ENCODE data around the gene CYP4F2. TPM values are rescaled to one million over a fixed set of nuclear protein-coding genes. Genes with fewer than 3 reads are reported as not detected.

CYP4F2 gene
- polyA plus RNA-seq, 1 of the 3 experiments (the other 2 are of a cell fraction) = not detected

DNA sequence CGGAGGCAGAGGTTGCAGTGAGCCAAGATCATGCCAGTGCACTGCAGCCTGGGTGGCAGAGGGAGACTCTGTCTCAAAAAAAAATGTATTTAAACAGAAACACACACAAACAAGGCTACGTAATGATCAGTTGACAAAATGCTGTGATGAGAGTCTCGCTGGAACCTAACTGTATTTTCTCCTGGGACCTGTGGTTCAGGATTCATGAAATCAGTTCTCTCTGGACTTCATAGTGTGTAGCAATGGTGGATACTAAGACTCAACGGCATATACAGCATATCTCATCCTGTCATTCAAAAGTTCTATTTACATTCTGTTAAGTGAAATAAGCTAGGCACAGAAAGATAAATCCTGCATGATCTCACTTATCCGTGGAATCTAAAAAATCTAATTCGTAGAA lies 37.4 kb downstream of the CYP4F2 start:
- Histone ChIP-seq H2AFZ (ENCODE audit: low read depth) (no peak overlapping the region), H3K4me3 (ENCODE audit: low read depth in 2 of 2, low read length in 1 of 2) (no peak overlapping the region), H3K4me2 (no peak overlapping the region), H3K36me3 (replicated peaks in 1 of 2; ENCODE audit: control insufficient read depth in 1 of 2, insufficient read depth in 2 of 2, low read length in 1 of 2) (no peaks in the 10 kb centered on the region), H4K20me1 (ENCODE audit: insufficient read depth) (no peaks in the 10 kb centered on the region), H3K9ac (no peak overlapping the region), H3F3A (replicated peaks; ENCODE audit: insufficient read depth) (no peaks in the 10 kb centered on the region), H3K79me2 (ENCODE audit: insufficient read depth) (no peaks in the 10 kb centered on the region), H3K9me2 (no peaks in the 10 kb centered on the region), H3K9me3 (no peaks in the 10 kb centered on the region), H3K27me3 (ENCODE audit: insufficient read depth) (peaks cover 55% of the 10 kb centered on the region), H3K27ac (ENCODE audit: low read depth in 2 of 2, low read length in 1 of 2) (no peak overlapping the region), H3K4me1 (ENCODE audit: control insufficient read depth in 1 of 2, insufficient read depth in 2 of 2, low read depth in 1 of 2, low read length in 1 of 2) (no peaks in the 10 kb centered on the region)
- 5% methylated on average over 6 of the region's 6 CpGs for WGBS (ENCODE audit: low lambda C conversion rate)
- ChIA-PET POLR2A (no interaction called here), CTCF (no interaction called here)
- no peak for DNase-seq
- no peak for TF ChIP-seq RAD21 (IDR thresholded peaks at IDR 0.05; ENCODE audit: low read length)
- TF ChIP-seq, protein P1, sequence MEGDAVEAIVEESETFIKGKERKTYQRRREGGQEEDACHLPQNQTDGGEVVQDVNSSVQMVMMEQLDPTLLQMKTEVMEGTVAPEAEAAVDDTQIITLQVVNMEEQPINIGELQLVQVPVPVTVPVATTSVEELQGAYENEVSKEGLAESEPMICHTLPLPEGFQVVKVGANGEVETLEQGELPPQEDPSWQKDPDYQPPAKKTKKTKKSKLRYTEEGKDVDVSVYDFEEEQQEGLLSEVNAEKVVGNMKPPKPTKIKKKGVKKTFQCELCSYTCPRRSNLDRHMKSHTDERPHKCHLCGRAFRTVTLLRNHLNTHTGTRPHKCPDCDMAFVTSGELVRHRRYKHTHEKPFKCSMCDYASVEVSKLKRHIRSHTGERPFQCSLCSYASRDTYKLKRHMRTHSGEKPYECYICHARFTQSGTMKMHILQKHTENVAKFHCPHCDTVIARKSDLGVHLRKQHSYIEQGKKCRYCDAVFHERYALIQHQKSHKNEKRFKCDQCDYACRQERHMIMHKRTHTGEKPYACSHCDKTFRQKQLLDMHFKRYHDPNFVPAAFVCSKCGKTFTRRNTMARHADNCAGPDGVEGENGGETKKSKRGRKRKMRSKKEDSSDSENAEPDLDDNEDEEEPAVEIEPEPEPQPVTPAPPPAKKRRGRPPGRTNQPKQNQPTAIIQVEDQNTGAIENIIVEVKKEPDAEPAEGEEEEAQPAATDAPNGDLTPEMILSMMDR (IDR thresholded peaks at IDR 0.05) = no peak

DNA sequence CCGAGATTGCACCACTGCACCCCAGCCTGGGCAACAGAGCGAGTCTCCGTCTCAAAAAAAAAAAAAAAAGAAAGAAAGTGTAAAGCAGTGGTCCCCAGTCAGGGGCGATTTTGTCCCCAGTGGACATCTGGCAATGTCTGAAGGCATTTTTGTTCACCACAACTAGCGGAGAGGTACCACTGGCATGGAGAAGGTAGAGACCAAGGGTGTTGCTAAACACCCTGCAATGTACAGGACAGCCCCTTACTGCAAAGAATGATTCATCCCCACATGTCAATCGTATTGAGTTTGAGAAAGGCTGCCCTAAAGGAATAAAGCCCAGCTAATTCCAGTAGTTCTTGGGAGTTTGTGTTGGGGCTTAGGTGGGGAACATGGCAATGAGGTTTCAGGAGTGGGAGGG lies 38.7 kb downstream of the CYP4F2 start:
- Histone ChIP-seq H3K4me1 (ENCODE audit: control insufficient read depth in 1 of 2, insufficient read depth in 2 of 2, low read depth in 1 of 2, low read length in 1 of 2) (no peaks in the 10 kb centered on the region), H3F3A (replicated peaks; ENCODE audit: insufficient read depth) (no peaks in the 10 kb centered on the region), H3K27ac (ENCODE audit: low read depth in 2 of 2, low read length in 1 of 2) (no peak overlapping the region), H3K4me2 (no peak overlapping the region), H3K36me3 (replicated peaks in 1 of 2; ENCODE audit: control insufficient read depth in 1 of 2, insufficient read depth in 2 of 2, low read length in 1 of 2) (no peaks in the 10 kb centered on the region), H3K9me3 (no peaks in the 10 kb centered on the region), H3K4me3 (ENCODE audit: low read depth in 2 of 2, low read length in 1 of 2) (no peak overlapping the region), H2AFZ (ENCODE audit: low read depth) (no peak overlapping the region), H3K9me2 (no peaks in the 10 kb centered on the region), H3K79me2 (ENCODE audit: insufficient read depth) (no peaks in the 10 kb centered on the region), H4K20me1 (ENCODE audit: insufficient read depth) (no peaks in the 10 kb centered on the region), H3K9ac (no peak overlapping the region), H3K27me3 (ENCODE audit: insufficient read depth) (peaks cover 43% of the 10 kb centered on the region)
- WGBS (ENCODE audit: low lambda C conversion rate) = 14% methylated on average over 6 of the region's 6 CpGs
- TF ChIP-seq SIN3A (IDR thresholded peaks at IDR 0.05; ENCODE audit: borderline replicate concordance, low read depth, low read length) (no peak), FOXJ3 (CRISPR knock-in tag; IDR thresholded peaks at IDR 0.05) (no peak), TEAD4 (IDR thresholded peaks at IDR 0.05; ENCODE audit: borderline replicate concordance, insufficient read depth) (no peak), TAF1 (IDR thresholded peaks at IDR 0.05; ENCODE audit: borderline replicate concordance, low read depth, low read length) (no peak), GATA2 (CRISPR knock-in tag; IDR thresholded peaks at IDR 0.05) (no peak), ELF1 (IDR thresholded peaks at IDR 0.05) (no peak), RCOR1 (IDR thresholded peaks at IDR 0.05; ENCODE audit: low read length) (no peak), JUND (IDR thresholded peaks at IDR 0.05) (no peak), FOXM1 (IDR thresholded peaks at IDR 0.05; ENCODE audit: low read depth) (no peak), RAD21 (IDR thresholded peaks at IDR 0.05; ENCODE audit: low read length) (no peak), NFIC (IDR thresholded peaks at IDR 0.05; ENCODE audit: borderline replicate concordance) (no peak), POLR2AphosphoS5 (IDR thresholded peaks at IDR 0.05; ENCODE audit: low read depth, low read length) (no peak), NRF1 (IDR thresholded peaks at IDR 0.05; ENCODE audit: low read depth, low read length) (no peak), GABPA (IDR thresholded peaks at IDR 0.05; ENCODE audit: low read depth) (no peak), REST (IDR thresholded peaks at IDR 0.05; ENCODE audit: low read depth, low read length) (no peak), CHD2 (IDR thresholded peaks at IDR 0.05; ENCODE audit: low read length, partially characterized antibody) (no peak), MXI1 (IDR thresholded peaks at IDR 0.05; ENCODE audit: low read depth, low read length) (no peak)
- TF ChIP-seq, protein P1 (IDR thresholded peaks at IDR 0.05) = no peak
- TF ChIP-seq, protein P2, sequence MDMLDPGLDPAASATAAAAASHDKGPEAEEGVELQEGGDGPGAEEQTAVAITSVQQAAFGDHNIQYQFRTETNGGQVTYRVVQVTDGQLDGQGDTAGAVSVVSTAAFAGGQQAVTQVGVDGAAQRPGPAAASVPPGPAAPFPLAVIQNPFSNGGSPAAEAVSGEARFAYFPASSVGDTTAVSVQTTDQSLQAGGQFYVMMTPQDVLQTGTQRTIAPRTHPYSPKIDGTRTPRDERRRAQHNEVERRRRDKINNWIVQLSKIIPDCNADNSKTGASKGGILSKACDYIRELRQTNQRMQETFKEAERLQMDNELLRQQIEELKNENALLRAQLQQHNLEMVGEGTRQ (IDR thresholded peaks at IDR 0.05; ENCODE audit: borderline replicate concordance, low read depth, low read length) = no peak
- TF ChIP-seq, protein P3, sequence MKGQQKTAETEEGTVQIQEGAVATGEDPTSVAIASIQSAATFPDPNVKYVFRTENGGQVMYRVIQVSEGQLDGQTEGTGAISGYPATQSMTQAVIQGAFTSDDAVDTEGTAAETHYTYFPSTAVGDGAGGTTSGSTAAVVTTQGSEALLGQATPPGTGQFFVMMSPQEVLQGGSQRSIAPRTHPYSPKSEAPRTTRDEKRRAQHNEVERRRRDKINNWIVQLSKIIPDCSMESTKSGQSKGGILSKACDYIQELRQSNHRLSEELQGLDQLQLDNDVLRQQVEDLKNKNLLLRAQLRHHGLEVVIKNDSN (IDR thresholded peaks at IDR 0.05; ENCODE audit: borderline replicate concordance, low read depth) = no peak
- DNase-seq = no peak
- POLR2A ChIA-PET = no interaction called here
- CTCF ChIA-PET = no interaction called here

Measured in SK-N-SH (cell line).